Measurements from ENCODE around the gene INTS11.

Gene INTS11

DNA sequence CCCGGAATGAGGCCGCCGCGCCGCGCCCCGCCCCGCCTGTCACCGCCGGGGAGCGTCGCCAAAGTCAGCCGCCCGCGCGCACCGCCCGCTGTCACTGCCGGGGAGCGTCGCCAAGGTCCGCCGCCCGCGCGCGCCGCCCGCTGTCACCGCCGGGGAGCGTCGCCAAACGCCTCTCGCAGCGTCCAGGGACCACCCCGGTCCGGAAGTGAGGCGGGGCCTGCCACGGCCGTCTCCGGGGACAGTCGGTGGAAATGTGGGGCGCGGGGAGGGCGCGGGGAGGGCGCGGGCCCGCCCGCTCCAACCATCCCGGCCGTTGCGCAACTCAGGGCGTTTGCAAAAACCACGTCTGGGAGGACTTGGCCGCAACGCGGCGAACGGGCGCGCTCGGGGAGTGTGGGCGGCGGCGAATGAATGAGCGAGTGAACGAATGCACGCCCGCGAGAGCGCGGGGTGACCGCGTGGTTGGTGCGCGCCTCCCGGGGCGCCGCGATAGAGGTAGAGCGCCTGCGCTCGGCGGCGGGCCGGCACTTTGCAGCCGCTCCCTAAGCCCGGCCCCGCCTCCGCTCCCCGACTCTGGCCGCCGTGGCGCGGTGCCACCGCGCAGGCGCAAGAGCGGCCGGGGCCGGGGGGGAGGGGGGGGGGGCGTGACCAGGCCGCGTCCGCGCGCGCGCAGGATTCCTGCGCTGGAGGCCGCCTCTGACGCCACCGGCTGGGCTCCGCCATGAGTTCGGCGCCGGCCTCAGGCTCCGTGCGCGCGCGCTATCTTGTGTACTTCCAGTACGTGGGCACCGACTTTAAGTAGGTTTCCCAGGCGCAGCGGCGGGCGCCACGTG is 16.3 kb downstream of the INTS11 start, which contains the start of the genes ACAP3 and PUSL1:
Gene ACAP3 (minus strand): TSS at position 8 of the 833 bp plus-strand sequence. CDS start 115 bp downstream, outside the sequence.
Gene PUSL1 (plus strand): TSS at position 675 of the 833 bp plus-strand sequence. CDS start 47 bp downstream, at position 722.
- Histone ChIP-seq H2AFZ (ENCODE audit: low read length) (peak within 1 kb of the TSS; percentile 96), H3K4me2 (ENCODE audit: insufficient read depth, low read length, poor library complexity, severe bottlenecking) (peak within 1 kb of the TSS; percentile 93), H3K4me1 (ENCODE audit: control insufficient read depth in 2 of 2, insufficient read depth in 1 of 2, low read depth in 1 of 2, low read length in 2 of 2) (peaks cover 36 to 38% of the 10 kb centered on the region in 2 donors), H3K4ac (ENCODE audit: low read length) (peak within 1 kb of the TSS; percentile 76), H3K79me1 (ENCODE audit: low read depth, low read length) (peaks cover 19% of the 10 kb centered on the region), H2BK120ac (ENCODE audit: low read depth, low read length) (peak within 1 kb of the TSS; percentile 61), H3K9me3 (replicated peaks in 1 of 2; ENCODE audit: control insufficient read depth in 2 of 2, insufficient read depth in 1 of 2, low read depth in 1 of 2, low read length in 2 of 2) (no peaks in the 10 kb centered on the region), H3K23ac (ENCODE audit: low read depth, low read length, poor library complexity) (peak within 1 kb of the TSS; percentile 96), H3K27ac (replicated peaks; ENCODE audit: low read length) (peak within 1 kb of the TSS; percentile 85), H2BK12ac (ENCODE audit: low read length) (peak within 1 kb of the TSS; percentile 46), H3K14ac (ENCODE audit: low read length) (peak within 1 kb of the TSS; percentile 100), H3K9ac (ENCODE audit: low read depth, low read length, poor library complexity) (peak within 1 kb of the TSS; percentile 97), H4K91ac (ENCODE audit: low read depth, low read length, poor library complexity) (no peak within 1 kb of the TSS), H3K18ac (ENCODE audit: low read length) (peak within 1 kb of the TSS; percentile 98), H2BK15ac (ENCODE audit: low read length) (peak within 1 kb of the TSS; percentile 37), H3K27me3 (ENCODE audit: control insufficient read depth in 3 of 3, insufficient read depth in 3 of 3, low read depth in 1 of 3, low read length in 3 of 3) (peaks cover 0 to 2% (median 0%) of the 10 kb centered on the region in 3 experiments), H3K36me3 (replicated peaks in 1 of 2; ENCODE audit: control insufficient read depth in 2 of 2, insufficient read depth in 2 of 2, low read length in 2 of 2) (peaks cover 27 to 39% of the 10 kb centered on the region in 2 donors), H4K8ac (ENCODE audit: low read depth, low read length) (peak within 1 kb of the TSS; percentile 82), H2AK5ac (ENCODE audit: low read depth, low read length) (peak within 1 kb of the TSS; percentile 100), H2BK5ac (ENCODE audit: low read length) (peak within 1 kb of the TSS; percentile 82), H3K4me3 (ENCODE audit: low read length in 2 of 2) (peak within 1 kb of the TSS; percentile 75 to 94)
- WGBS, 2 donors (ENCODE audit: extremely low coverage in 2 of 2, insufficient read length in 2 of 2, insufficient replicate concordance in 1 of 2): no CpG with 5 or more reads among the region's 131 CpGs
- peak; percentile 89 for DNase-seq (ENCODE audit: low spot score)

DNA sequence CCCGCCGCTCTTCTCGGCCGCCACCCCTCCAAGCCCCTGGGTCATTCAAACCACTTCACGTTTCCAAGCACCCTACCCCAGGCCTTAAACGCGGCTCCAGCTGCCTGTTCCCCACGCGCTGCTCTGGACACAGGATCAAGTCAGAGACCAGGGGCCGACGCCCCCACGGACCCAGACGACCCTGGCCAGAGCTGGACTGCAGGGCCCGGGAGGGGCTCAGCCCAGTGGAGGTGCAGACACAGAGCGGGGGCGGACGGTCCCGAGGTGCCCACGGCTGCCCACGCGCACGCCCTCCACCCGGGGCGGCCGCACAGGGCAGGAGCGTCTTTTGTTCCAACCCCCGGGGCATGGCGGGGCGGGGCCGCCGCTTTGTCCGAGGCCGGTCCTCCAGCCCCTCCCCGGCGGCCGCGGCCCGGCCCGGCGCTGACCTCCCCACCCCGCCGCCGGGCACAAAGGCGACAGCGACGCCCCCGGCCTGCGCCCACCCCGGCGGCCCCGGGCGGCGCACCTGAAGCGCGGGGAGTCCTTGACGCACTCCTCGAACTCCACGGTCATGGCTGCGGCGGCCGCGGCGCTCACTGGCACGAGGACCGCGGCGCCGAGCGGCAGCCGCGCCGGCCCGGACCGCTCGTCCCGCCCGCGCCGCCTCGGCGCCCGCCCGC is 17.1 kb downstream of the INTS11 start:
- peak overlapping the region; percentile 76 for H3K4ac ChIP-seq (ENCODE audit: low read length)
- peaks cover 21 to 32% of the 10 kb centered on the region in 2 donors for H3K36me3 ChIP-seq (replicated peaks in 1 of 2; ENCODE audit: control insufficient read depth in 2 of 2, insufficient read depth in 2 of 2, low read length in 2 of 2)
- no peak overlapping the region for H2BK120ac ChIP-seq (ENCODE audit: low read depth, low read length)
- peak overlapping the region; percentile 46 for H3K27ac ChIP-seq (replicated peaks; ENCODE audit: low read length)
- peak overlapping the region; percentile 75 for H2AFZ ChIP-seq (ENCODE audit: low read length)
- H3K14ac ChIP-seq (ENCODE audit: low read length): peak overlapping the region; percentile 82
- peak overlapping the region; percentile 91 for H3K18ac ChIP-seq (ENCODE audit: low read length)
- no peak overlapping the region for H4K91ac ChIP-seq (ENCODE audit: low read depth, low read length, poor library complexity)
- H3K4me3 ChIP-seq (ENCODE audit: low read length in 2 of 2): peak overlapping the region; percentile 75 to 93
- DNase-seq (ENCODE audit: low spot score): no peak
- H3K4me1 ChIP-seq (ENCODE audit: control insufficient read depth in 2 of 2, insufficient read depth in 1 of 2, low read depth in 1 of 2, low read length in 2 of 2): peaks cover 36 to 38% of the 10 kb centered on the region in 2 donors
- peaks cover 0 to 2% (median 0%) of the 10 kb centered on the region in 3 experiments for H3K27me3 ChIP-seq (ENCODE audit: control insufficient read depth in 3 of 3, insufficient read depth in 3 of 3, low read depth in 1 of 3, low read length in 3 of 3)
- peak overlapping the region; percentile 91 for H3K4me2 ChIP-seq (ENCODE audit: insufficient read depth, low read length, poor library complexity, severe bottlenecking)
- H2BK12ac ChIP-seq (ENCODE audit: low read length): no peak overlapping the region
- peak overlapping the region; percentile 66 for H3K23ac ChIP-seq (ENCODE audit: low read depth, low read length, poor library complexity)
- peak overlapping the region; percentile 37 for H2BK15ac ChIP-seq (ENCODE audit: low read length)
- no CpG with 5 or more reads among the region's 83 CpGs for WGBS, 2 donors (ENCODE audit: extremely low coverage in 2 of 2, insufficient read length in 2 of 2, insufficient replicate concordance in 1 of 2)
- peaks cover 18% of the 10 kb centered on the region for H3K79me1 ChIP-seq (ENCODE audit: low read depth, low read length)
- no peaks in the 10 kb centered on the region for H3K9me3 ChIP-seq (replicated peaks in 1 of 2; ENCODE audit: control insufficient read depth in 2 of 2, insufficient read depth in 1 of 2, low read depth in 1 of 2, low read length in 2 of 2)
- peak overlapping the region; percentile 82 for H2BK5ac ChIP-seq (ENCODE audit: low read length)
- peak overlapping the region; percentile 90 for H2AK5ac ChIP-seq (ENCODE audit: low read depth, low read length)
- H3K9ac ChIP-seq (ENCODE audit: low read depth, low read length, poor library complexity): peak overlapping the region; percentile 94
- H4K8ac ChIP-seq (ENCODE audit: low read depth, low read length): no peak overlapping the region

DNA sequence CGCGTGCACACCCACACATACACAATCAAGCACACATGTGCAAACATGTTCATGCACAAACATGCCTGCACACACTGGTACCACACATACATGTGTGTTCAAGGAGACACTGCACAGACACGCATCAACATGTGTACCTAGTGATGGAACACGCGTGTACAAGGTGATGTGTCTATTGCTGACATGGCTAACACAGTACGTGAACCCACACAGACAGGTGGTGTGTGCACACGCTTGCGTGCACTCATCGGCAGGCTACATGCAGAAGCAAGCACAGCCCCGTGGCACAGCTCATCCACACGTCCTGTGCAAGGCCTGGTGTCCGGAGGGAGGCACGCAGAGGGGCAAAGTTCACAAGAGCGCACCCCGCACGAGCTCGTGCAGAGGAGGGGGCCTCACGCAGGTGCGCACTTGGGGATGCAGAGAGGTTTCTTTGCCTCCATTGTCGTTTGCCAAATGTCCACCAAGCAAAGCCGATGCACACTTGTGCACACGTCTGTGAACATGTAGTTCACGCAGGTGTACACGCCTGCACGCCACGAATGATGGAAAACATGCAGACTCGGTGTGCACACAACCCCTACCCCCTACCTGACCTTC is 17.7 kb downstream of the INTS11 start:
- peak overlapping the region; percentile 17 for H4K8ac ChIP-seq (ENCODE audit: low read depth, low read length)
- H3K4me3 ChIP-seq (ENCODE audit: low read length in 2 of 2): peak overlapping the region; percentile 75 to 93
- H3K36me3 ChIP-seq (replicated peaks in 1 of 2; ENCODE audit: control insufficient read depth in 2 of 2, insufficient read depth in 2 of 2, low read length in 2 of 2): peaks cover 17 to 25% of the 10 kb centered on the region in 2 donors
- H3K9me3 ChIP-seq (replicated peaks in 1 of 2; ENCODE audit: control insufficient read depth in 2 of 2, insufficient read depth in 1 of 2, low read depth in 1 of 2, low read length in 2 of 2): no peaks in the 10 kb centered on the region
- H4K91ac ChIP-seq (ENCODE audit: low read depth, low read length, poor library complexity): no peak overlapping the region
- peaks cover 36 to 38% of the 10 kb centered on the region in 2 donors for H3K4me1 ChIP-seq (ENCODE audit: control insufficient read depth in 2 of 2, insufficient read depth in 1 of 2, low read depth in 1 of 2, low read length in 2 of 2)
- no peak overlapping the region for H2BK120ac ChIP-seq (ENCODE audit: low read depth, low read length)
- H3K27me3 ChIP-seq (ENCODE audit: control insufficient read depth in 3 of 3, insufficient read depth in 3 of 3, low read depth in 1 of 3, low read length in 3 of 3): peaks cover 0 to 2% (median 0%) of the 10 kb centered on the region in 3 experiments
- H3K79me1 ChIP-seq (ENCODE audit: low read depth, low read length): peaks cover 19% of the 10 kb centered on the region
- no peak overlapping the region for H3K4ac ChIP-seq (ENCODE audit: low read length)
- no CpG with 5 or more reads among the region's 27 CpGs for whole genome bisulfite sequencing, 2 donors (ENCODE audit: extremely low coverage in 2 of 2, insufficient read length in 2 of 2, insufficient replicate concordance in 1 of 2)
- peak overlapping the region; percentile 82 for H3K14ac ChIP-seq (ENCODE audit: low read length)
- H3K9ac ChIP-seq (ENCODE audit: low read depth, low read length, poor library complexity): peak overlapping the region; percentile 94
- no peak overlapping the region for H2BK5ac ChIP-seq (ENCODE audit: low read length)
- no peak for DNase-seq (ENCODE audit: low spot score)
- H3K27ac ChIP-seq (replicated peaks; ENCODE audit: low read length): no peak overlapping the region
- H2BK12ac ChIP-seq (ENCODE audit: low read length): peak overlapping the region; percentile 2
- H2BK15ac ChIP-seq (ENCODE audit: low read length): no peak overlapping the region
- H3K23ac ChIP-seq (ENCODE audit: low read depth, low read length, poor library complexity): peak overlapping the region; percentile 66
- peak overlapping the region; percentile 91 for H3K18ac ChIP-seq (ENCODE audit: low read length)
- H3K4me2 ChIP-seq (ENCODE audit: insufficient read depth, low read length, poor library complexity, severe bottlenecking): peak overlapping the region; percentile 91
- peak overlapping the region; percentile 75 for H2AFZ ChIP-seq (ENCODE audit: low read length)
- peak overlapping the region; percentile 100 for H2AK5ac ChIP-seq (ENCODE audit: low read depth, low read length)
